Measurements from ENCODE around the gene CD302. TPM values are rescaled to one million over a fixed set of nuclear protein-coding genes. Genes with fewer than 3 reads are reported as not detected.

CD302 gene
- total and polyA plus RNA-seq, 2 donors (not counting 1 experiment from before 2014, with no cell fraction given), result 0.72 to 1.5 TPM

DNA sequence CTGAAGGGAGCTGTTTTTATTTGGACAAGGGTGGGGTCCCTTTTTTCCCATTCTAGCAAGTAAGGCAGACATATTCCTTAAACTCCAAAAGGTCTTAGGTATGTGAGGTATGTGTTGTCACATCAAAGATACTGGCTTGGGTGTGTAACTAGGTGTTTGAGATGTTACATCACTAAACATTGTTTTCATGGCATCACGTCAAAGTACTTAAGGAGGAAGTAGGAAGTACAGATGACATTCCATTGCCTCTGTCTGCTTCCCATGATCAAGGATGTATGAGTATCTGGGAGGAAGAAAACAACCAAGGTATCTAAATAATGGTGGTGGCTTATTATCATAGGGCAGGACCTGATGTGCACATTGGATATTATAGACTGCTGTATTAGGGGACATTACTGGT, 39.3 kb downstream of the CD302 start:
- H3K4me1 ChIP-seq (ENCODE audit: control insufficient read depth in 2 of 2, insufficient read depth in 2 of 2, low read length in 2 of 2), result peaks cover 0 to 2% of the 10 kb centered on the region in 2 donors
- H3K9ac ChIP-seq (ENCODE audit: low read length), result no peak overlapping the region
- H3K27me3 Mint-ChIP-seq, result no peaks in the 10 kb centered on the region
- H3K4me3 Mint-ChIP-seq, result no peak overlapping the region
- DNase-seq (no peak), ATAC-seq (ENCODE audit: low read depth) (no peak)
- H3K27ac Mint-ChIP-seq, result no peak overlapping the region
- ChIA-PET POLR2A (no interaction called here), CTCF (interaction anchor here (1.5 kb wide), 1 partner anchor 10 kb away, joined by 5 read pairs; no protein-coding TSS in a partner anchor)
- peaks cover 15 to 81% of the 10 kb centered on the region in 2 experiments for H3K36me3 ChIP-seq (replicated peaks in 1 of 2; ENCODE audit: control extremely low read depth in 1 of 2, control insufficient read depth in 1 of 2, extremely low read depth in 1 of 2, insufficient read depth in 2 of 2, low read length in 1 of 2)
- no peaks in the 10 kb centered on the region for H3K9me3 Mint-ChIP-seq (ENCODE audit: insufficient read depth)
- H3K9me3 ChIP-seq (ENCODE audit: control extremely low read depth in 1 of 3, control insufficient read depth in 2 of 3, insufficient read depth in 1 of 3, low read length in 2 of 3), result no peaks in the 10 kb centered on the region
- H4K20me1 ChIP-seq (ENCODE audit: control insufficient read depth, insufficient read depth, low read length, poor library complexity, severe bottlenecking), result peaks cover 17% of the 10 kb centered on the region
- intact Hi-C loops (cut with micrococcal nuclease), result no loop called here
- H3K27me3 ChIP-seq (replicated peaks in 1 of 4; ENCODE audit: control extremely low read depth in 1 of 4, control insufficient read depth in 3 of 4, insufficient read depth in 4 of 4, low read length in 3 of 4), result no peaks in the 10 kb centered on the region
- no CpG with 5 or more reads among the region's 1 CpG for WGBS (ENCODE audit: insufficient coverage)
- H2AFZ ChIP-seq (ENCODE audit: insufficient read depth, low read depth, low read length, poor library complexity, severe bottlenecking), result no peak overlapping the region
- no peak overlapping the region for H3K27ac ChIP-seq (ENCODE audit: low read length in 2 of 2)
- H3K79me2 ChIP-seq (ENCODE audit: control insufficient read depth, insufficient read depth, low read length), result peaks cover 16% of the 10 kb centered on the region
- H3K4me2 ChIP-seq (replicated peaks; ENCODE audit: low read depth, low read length, poor library complexity, severe bottlenecking), result no peak overlapping the region
- TF ChIP-seq, protein P1, sequence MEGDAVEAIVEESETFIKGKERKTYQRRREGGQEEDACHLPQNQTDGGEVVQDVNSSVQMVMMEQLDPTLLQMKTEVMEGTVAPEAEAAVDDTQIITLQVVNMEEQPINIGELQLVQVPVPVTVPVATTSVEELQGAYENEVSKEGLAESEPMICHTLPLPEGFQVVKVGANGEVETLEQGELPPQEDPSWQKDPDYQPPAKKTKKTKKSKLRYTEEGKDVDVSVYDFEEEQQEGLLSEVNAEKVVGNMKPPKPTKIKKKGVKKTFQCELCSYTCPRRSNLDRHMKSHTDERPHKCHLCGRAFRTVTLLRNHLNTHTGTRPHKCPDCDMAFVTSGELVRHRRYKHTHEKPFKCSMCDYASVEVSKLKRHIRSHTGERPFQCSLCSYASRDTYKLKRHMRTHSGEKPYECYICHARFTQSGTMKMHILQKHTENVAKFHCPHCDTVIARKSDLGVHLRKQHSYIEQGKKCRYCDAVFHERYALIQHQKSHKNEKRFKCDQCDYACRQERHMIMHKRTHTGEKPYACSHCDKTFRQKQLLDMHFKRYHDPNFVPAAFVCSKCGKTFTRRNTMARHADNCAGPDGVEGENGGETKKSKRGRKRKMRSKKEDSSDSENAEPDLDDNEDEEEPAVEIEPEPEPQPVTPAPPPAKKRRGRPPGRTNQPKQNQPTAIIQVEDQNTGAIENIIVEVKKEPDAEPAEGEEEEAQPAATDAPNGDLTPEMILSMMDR (IDR thresholded peaks at IDR 0.05), result no peak
- TF ChIP-seq EZH2 (IDR thresholded peaks at IDR 0.05; ENCODE audit: borderline replicate concordance, insufficient read depth, low read depth, low read length, poor library complexity, severe bottlenecking), result no peak
- no peaks in the 10 kb centered on the region for H3K4me1 Mint-ChIP-seq
- no peak overlapping the region for H3K4me3 ChIP-seq (ENCODE audit: control extremely low read depth in 1 of 5, extremely low read depth in 1 of 5, insufficient read depth in 1 of 5, low read depth in 2 of 5, low read length in 4 of 5)

DNA sequence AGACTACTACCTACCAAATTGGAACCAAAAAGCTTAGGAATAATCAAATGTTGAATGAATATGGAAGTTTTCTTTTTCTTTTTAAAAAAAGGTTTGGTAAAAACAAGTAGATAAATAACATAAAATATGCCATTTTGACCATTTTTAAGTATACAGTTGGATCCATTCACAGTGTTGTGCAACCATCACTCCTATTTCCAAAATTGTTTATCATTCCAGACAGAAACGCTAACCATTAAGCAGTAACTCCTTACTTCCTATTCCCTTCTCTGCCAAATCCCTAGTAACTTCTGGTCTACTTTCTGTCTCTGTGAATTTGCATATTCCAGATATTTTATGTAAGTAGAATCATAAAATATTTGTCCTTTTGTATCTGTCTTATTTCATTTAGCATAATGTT, 39.8 kb downstream of the CD302 start:
- no peak for ATAC-seq (ENCODE audit: low read depth)
- Histone ChIP-seq H3K4me2 (replicated peaks; ENCODE audit: low read depth, low read length, poor library complexity, severe bottlenecking) (no peak overlapping the region), H3K4me1 (ENCODE audit: control insufficient read depth in 2 of 2, insufficient read depth in 2 of 2, low read length in 2 of 2) (peaks cover 0 to 5% of the 10 kb centered on the region in 2 donors), H3K9me3 (ENCODE audit: control extremely low read depth in 1 of 3, control insufficient read depth in 2 of 3, insufficient read depth in 1 of 3, low read length in 2 of 3) (no peaks in the 10 kb centered on the region), H2AFZ (ENCODE audit: insufficient read depth, low read depth, low read length, poor library complexity, severe bottlenecking) (no peak overlapping the region), H3K9ac (ENCODE audit: low read length) (no peak overlapping the region), H3K27me3 (replicated peaks in 1 of 4; ENCODE audit: control extremely low read depth in 1 of 4, control insufficient read depth in 3 of 4, insufficient read depth in 4 of 4, low read length in 3 of 4) (no peaks in the 10 kb centered on the region), H4K20me1 (ENCODE audit: control insufficient read depth, insufficient read depth, low read length, poor library complexity, severe bottlenecking) (peaks cover 17% of the 10 kb centered on the region), H3K4me3 (ENCODE audit: control extremely low read depth in 1 of 5, extremely low read depth in 1 of 5, insufficient read depth in 1 of 5, low read depth in 2 of 5, low read length in 4 of 5) (no peak overlapping the region), H3K36me3 (replicated peaks in 1 of 2; ENCODE audit: control extremely low read depth in 1 of 2, control insufficient read depth in 1 of 2, extremely low read depth in 1 of 2, insufficient read depth in 2 of 2, low read length in 1 of 2) (peaks cover 15 to 81% of the 10 kb centered on the region in 2 experiments), H3K27ac (ENCODE audit: low read length in 2 of 2) (no peak overlapping the region), H3K79me2 (ENCODE audit: control insufficient read depth, insufficient read depth, low read length) (peaks cover 16% of the 10 kb centered on the region)
- POLR2A ChIA-PET, result no interaction called here
- CTCF ChIA-PET, result interaction anchor here (1.5 kb wide), 1 partner anchor 10 kb away, joined by 5 read pairs; no protein-coding TSS in a partner anchor
- no peaks in the 10 kb centered on the region for H3K27me3 Mint-ChIP-seq
- no peaks in the 10 kb centered on the region for H3K4me1 Mint-ChIP-seq
- H3K9me3 Mint-ChIP-seq (ENCODE audit: insufficient read depth), result no peaks in the 10 kb centered on the region
- no CpG with 5 or more reads among the region's 1 CpG for WGBS (ENCODE audit: insufficient coverage)
- no peak overlapping the region for H3K4me3 Mint-ChIP-seq
- TF ChIP-seq, protein P1 (IDR thresholded peaks at IDR 0.05), result no peak
- TF ChIP-seq EZH2 (IDR thresholded peaks at IDR 0.05; ENCODE audit: borderline replicate concordance, insufficient read depth, low read depth, low read length, poor library complexity, severe bottlenecking), result no peak
- no peak for DNase-seq
- no peak overlapping the region for H3K27ac Mint-ChIP-seq
- intact Hi-C loops (cut with micrococcal nuclease), result no loop called here
